Stimulated activated CD8-positive, alpha-beta memory T cell treated with anti-CD3 and anti-CD28 coated beads, Interleukin-7, amount 100 ng/mL, for 4 hours (primary cell): ENCODE results near the gene TTC7B.

Experiments
- DNase-seq, 2 donors: peaks; one replicate each; pipeline ENCODE4 v3.0.0-alpha.2; 2020; ENCODE audit warnings: low read depth in 2 of 2

Gene TTC7B

GRCh38 chr14:90648421-90648820 lies 167.8 kb downstream of the TTC7B start:
- no peak for DNase-seq

GRCh38 chr14:90647473-90648005 lies 168.7 kb downstream of the TTC7B start:
- DNase-seq, result no peak

DNA sequence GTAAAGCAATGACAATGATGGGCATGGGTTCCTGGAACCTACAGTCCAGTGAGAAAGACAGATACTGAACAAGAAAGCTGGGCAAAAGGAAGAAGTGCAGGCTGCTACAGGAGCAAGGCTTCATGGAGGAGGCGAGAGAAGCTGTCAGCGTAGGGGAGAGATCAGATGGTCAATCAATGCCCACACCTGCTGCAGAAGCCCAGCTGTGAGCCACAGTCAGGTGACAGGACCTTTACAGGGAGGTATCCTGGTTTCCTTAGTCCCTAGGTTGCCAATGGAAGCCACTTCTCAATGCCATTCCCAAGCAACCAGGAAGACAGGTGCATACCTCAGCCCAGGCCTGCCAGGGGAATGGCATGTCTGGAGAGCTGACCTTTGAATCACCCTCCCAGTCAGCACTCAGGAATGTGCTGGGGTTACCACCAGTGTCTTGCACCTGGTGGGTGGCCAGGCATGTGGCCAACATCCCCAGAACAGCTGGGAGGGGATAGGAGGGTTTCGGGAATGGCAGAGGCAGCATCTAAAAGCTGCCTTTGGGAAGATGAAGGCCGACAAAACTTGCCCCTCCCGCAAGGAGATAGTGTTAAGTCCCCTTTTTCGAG lies 170.3 kb downstream of the TTC7B start:
- DNase-seq, result no peak

GRCh38 chr14:90644882-90645281 lies 171.3 kb downstream of the TTC7B start:
- no peak for DNase-seq

GRCh38 chr14:90643982-90644670 lies 172.1 kb downstream of the TTC7B start:
- no peak for DNase-seq

GRCh38 chr14:90642244-90642717 lies 173.9 kb downstream of the TTC7B start:
- DNase-seq, result no peak

GRCh38 chr14:90641615-90642243 lies 174.5 kb downstream of the TTC7B start:
- no peak for DNase-seq

GRCh38 chr14:90641168-90641567 lies 175.1 kb downstream of the TTC7B start:
- no peak for DNase-seq

- no peak for DNase-seq
Observed at GRCh38 chr14:90639641-90640040, 176.6 kb downstream of the TTC7B start.

DNA sequence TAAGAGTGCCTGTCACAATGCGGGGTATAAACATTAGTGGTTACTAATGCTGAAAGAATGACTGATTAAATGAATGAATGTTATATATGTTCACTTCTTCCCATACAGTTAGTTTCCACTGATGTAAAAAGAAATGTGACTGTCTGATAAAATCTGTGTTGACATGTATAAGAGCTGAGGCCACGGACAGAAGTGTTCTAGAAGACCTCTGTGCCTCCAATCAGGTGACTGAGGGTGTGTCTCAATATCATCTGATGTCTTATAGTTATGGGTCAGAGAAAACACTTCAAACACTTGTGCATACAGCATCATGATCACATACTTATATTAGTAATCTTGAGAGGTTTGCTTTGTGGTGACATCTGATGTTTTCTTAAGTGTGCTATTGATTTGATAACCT lies 183.4 kb downstream of the TTC7B start:
- DNase-seq, result no peak

DNA sequence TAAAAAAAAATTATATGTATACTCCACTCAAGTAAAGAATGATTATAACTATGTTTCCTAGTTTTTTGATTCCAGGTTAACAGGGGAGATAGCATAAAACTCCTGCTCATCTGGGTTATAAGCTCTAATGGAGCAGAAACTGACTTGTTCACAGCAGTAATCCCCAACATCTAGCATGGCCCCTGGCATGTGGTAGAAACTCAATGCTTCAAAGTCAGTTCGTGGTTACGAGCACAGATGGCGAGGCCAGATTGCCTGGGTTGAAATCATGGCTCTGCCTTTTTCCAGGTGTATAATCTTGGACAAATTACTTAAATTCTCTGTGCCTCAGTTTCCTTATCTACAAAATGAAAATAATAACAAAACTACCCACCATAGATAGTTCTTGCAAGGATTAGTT lies 183.8 kb downstream of the TTC7B start:
- DNase-seq, result no peak

GRCh38 chr14:90630171-90630806 lies 185.9 kb downstream of the TTC7B start:
- no peak for DNase-seq

DNA sequence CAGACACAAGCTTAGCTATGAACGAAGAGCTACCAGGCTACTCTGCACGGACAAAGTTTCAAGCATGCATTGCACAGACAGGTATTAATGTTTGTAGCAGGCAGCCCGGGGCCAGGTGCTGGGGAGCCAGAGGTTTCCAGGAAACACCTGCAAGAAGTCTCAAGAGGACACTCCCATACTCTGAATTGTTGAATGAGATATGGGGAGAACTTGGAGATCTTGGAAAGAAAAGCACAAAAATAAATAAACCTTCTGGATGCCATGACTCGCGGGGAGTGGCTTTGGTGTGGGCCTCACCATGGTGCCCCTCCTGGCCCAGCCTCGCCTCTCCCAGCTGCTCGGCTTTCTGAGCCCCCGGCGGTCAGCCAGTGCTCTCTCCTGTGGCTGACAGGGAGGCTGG lies 186.8 kb downstream of the TTC7B start:
- DNase-seq, result no peak

GRCh38 chr14:90628825-90629224 lies 187.4 kb downstream of the TTC7B start:
- DNase-seq, result no peak

DNA sequence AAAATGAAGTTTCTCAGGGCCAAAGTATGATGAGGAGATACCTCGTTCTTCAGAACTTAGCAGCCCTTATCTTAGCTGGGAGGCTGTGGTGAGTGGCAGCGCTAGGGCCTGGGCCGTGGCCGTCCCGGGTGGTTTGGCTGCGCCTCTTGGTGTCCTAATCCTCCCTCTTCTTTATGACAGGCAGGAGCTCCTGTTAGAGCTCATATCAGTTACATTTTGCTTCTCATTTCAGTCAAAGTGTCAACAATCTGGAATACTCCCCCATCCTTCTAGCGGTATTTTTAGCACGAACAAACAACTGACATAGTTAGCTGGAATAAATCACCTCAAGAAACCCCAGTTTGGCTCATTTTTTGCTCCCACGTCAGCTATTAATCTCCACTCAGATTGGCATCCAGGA lies 188.8 kb downstream of the TTC7B start:
- DNase-seq, result no peak

- DNase-seq, result no peak
Observed at GRCh38 chr14:90626550-90626949, 189.7 kb downstream of the TTC7B start.

DNA sequence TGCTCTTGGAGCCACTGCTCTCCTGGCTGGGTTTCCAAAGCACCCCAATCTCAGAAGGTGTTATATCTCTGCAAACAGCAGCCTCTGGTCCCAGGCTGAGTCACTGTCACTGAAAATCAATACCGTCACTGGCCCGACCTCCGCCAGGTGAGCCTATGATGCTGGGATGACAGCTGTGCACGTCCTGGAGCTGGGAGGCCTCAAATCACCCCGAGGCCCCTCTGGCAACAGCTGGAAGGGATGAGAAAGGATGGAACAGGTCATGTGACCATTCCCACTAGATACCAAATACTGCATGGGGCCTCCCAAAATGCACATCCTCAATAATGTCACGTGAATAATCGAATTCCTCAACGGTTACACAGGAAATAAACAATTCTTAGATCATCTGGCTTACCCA lies 190.8 kb downstream of the TTC7B start:
- DNase-seq, result no peak

DNA sequence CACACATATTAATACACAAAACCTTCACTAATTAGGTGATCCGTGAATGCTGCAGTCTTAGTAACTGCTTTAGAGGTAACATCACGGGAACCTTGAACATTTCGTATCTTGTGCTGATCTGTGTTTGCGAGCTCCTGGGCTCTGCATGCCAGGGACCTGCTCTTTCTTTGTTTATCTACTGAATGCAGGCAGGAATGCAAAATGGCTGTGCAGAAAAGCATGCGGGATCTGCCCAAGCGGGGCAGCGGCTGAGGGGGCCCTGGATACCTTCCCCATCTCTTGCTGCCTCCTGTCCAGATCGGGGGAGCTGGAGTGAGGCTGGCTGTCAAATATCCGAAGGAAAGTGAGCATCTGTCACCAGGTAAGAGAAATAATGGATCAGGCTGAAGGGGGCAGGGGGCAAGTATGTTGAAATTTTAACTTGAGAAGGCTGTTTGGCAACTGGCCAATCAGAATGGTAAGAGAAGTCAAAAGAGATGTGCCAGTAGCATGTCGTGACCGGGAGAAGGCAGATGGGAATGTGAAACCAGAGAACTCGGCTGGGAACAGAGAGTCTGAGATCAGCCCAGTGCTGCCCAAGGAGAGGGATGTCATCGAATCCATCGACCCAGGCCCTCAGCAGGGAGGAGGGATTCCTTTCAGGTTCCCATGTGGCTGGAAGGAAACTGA lies 191.4 kb downstream of the TTC7B start:
- no peak for DNase-seq

GRCh38 chr14:90624227-90624626 lies 192.0 kb downstream of the TTC7B start:
- no peak for DNase-seq

- no peak for DNase-seq
Observed at GRCh38 chr14:90621201-90621600, 195.0 kb downstream of the TTC7B start.

DNA sequence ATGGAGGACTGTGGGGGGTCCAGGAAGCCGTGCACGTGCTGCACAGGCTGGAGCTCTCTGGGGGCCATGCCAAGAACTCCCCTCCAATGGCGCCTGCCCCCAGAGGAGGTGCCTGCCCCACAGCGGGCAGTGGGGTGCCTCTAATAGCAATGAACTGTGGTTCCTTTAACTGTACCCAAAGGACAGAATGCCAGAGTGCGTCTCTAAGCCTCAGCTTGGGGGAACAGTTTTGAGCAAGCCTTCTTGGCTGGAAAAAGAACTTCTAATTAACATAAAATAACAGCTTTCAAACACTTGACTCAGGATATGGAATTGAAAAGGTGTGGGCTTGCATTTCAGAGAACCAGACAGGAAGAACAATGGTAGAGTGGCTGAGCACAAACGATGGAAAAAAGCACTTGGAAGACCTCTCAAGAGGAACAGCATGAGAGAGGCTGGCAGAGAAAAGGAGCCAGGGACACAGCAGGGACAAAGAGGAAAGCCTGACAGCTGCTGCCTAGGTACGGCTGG lies 195.6 kb downstream of the TTC7B start:
- no peak for DNase-seq

DNA sequence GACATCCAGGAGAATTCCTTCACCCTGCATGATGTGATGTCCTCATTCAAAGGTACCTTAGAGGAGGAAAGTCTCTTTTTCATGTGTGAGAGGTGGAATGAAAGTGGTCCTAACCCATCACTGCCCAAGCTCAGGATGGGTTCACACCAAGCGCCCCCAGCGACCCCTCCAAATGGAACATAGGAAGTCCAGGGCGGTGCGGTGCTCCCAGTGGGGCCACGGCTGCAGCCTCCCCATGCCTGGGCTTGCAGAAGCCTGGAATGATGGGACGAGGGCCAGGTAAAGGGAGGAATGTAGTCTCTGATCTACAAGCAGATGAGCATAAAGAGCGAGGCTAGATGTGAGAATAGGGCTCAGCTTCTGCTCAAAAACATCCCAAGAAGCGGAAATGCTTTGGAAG lies 196.3 kb downstream of the TTC7B start:
- no peak for DNase-seq
